HG02798 (cell line): Measurements from ENCODE around the gene PPP1R9A.

Experiments
- ATAC-seq: cut with Tn5 transposase; IDR thresholded peaks from one replicate; pipeline ENCODE4 v1.9.1; 2021; ENCODE audit warnings: mild to moderate bottlenecking; ENCODE audit not compliant: unreplicated experiment, poor library complexity

PPP1R9A gene

GRCh38 chr7:94907026-94907810, at the start of gene PPP1R9A:
PPP1R9A (plus strand) TSS chr7:94907594; CDS start chr7:94910114, 2,520 bp downstream.
- ATAC-seq = peak; percentile 19

GRCh38 chr7:94871132-94871531, 36.3 kb upstream of the PPP1R9A start:
- ATAC-seq = no peak

- ATAC-seq = no peak
These were observed 34.2 kb upstream of the PPP1R9A start for GRCh38 chr7:94873239-94873638.

GRCh38 chr7:94874036-94874785, 33.2 kb upstream of the PPP1R9A start:
- ATAC-seq = no peak

- ATAC-seq = no peak
These were observed 32.2 kb upstream of the PPP1R9A start for GRCh38 chr7:94875201-94875600.

GRCh38 chr7:94877731-94878670, 29.4 kb upstream of the PPP1R9A start:
- no peak for ATAC-seq

- ATAC-seq = no peak
These were observed 24.5 kb upstream of the PPP1R9A start for GRCh38 chr7:94882891-94883290.

- ATAC-seq = no peak
These were observed 23.8 kb upstream of the PPP1R9A start for GRCh38 chr7:94883616-94884015.

- no peak for ATAC-seq
These were observed 18.8 kb upstream of the PPP1R9A start for GRCh38 chr7:94888551-94888950.

- ATAC-seq = no peak
These were observed 18.3 kb upstream of the PPP1R9A start for GRCh38 chr7:94888995-94889523.

GRCh38 chr7:94890216-94890615, 17.2 kb upstream of the PPP1R9A start:
- no peak for ATAC-seq

- ATAC-seq = no peak
These were observed 13.7 kb upstream of the PPP1R9A start for GRCh38 chr7:94893661-94894060.

GRCh38 chr7:94897541-94897940, 9.9 kb upstream of the PPP1R9A start:
- no peak for ATAC-seq

GRCh38 chr7:94898340-94898739, 9.1 kb upstream of the PPP1R9A start:
- no peak for ATAC-seq

- ATAC-seq = no peak
These were observed 5.4 kb upstream of the PPP1R9A start for GRCh38 chr7:94901981-94902380.

- no peak for ATAC-seq
These were observed 3.4 kb upstream of the PPP1R9A start for GRCh38 chr7:94903971-94904370.

GRCh38 chr7:94904982-94905381, 2.4 kb upstream of the PPP1R9A start:
- ATAC-seq = no peak

GRCh38 chr7:94906065-94906851, 1.1 kb upstream of the PPP1R9A start:
- ATAC-seq = no peak

- peak; percentile 40 for ATAC-seq
These were observed 473 bp downstream of the PPP1R9A start for GRCh38 chr7:94907811-94908322.
